Liver (tissue), 9 donors: Measurements from ENCODE around the gene UGT1A10. TPM values are rescaled to one million over a fixed set of nuclear protein-coding genes. Genes with fewer than 3 reads are reported as not detected.
"Not testable (repeated sequence)": the region's sequence is repeated elsewhere in the genome, so short reads cannot be mapped to it uniquely, and the experiment has no call there.

Experiments
- DNase-seq: peaks from one replicate; pipeline ENCODE4 v3.0.0-alpha.2; 2017; ENCODE audit warnings: low spot score
- H3K27ac ChIP-seq, 2 donors: one replicate each; pipeline ENCODE4 v1.7.0; 2013; ENCODE audit warnings: inconsistent platforms in 2 of 2, low read length in 2 of 2, control low read depth in 1 of 2, low read depth in 1 of 2, mild to moderate bottlenecking in 1 of 2
- H3K27me3 ChIP-seq, 4 donors: one replicate each; pipeline versions ENCODE4 v1.6.1 to v1.7.0; 2013; ENCODE audit warnings: low read length in 3 of 4, inconsistent platforms in 1 of 4, mild to moderate bottlenecking in 1 of 4, moderate library complexity in 1 of 4; ENCODE audit not compliant: control insufficient read depth in 4 of 4, insufficient read depth in 4 of 4
- H3K36me3 ChIP-seq, 4 donors: one replicate each; pipeline versions ENCODE4 v1.6.1 to v1.7.0; 2013; ENCODE audit warnings: low read length in 3 of 4, mild to moderate bottlenecking in 3 of 4, low read depth in 1 of 4, moderate library complexity in 1 of 4; ENCODE audit not compliant: control insufficient read depth in 4 of 4, insufficient read depth in 3 of 4
- H3K4me1 ChIP-seq, 4 donors: one replicate each; pipeline versions ENCODE4 v1.6.1 to v1.7.0; 2013; ENCODE audit warnings: low read length in 3 of 4, mild to moderate bottlenecking in 3 of 4, moderate library complexity in 1 of 4; ENCODE audit not compliant: control insufficient read depth in 4 of 4, insufficient read depth in 4 of 4
- H3K4me3 ChIP-seq, 3 donors: one replicate each; pipeline versions ENCODE4 v1.6.1 to v1.7.0; 2013; ENCODE audit warnings: low read length in 3 of 3, control low read depth in 1 of 3, low read depth in 1 of 3, mild to moderate bottlenecking in 1 of 3
- H3K9ac ChIP-seq, 2 donors: one replicate each; pipeline ENCODE4 v1.7.0; 2013; ENCODE audit warnings: low read length in 2 of 2, mild to moderate bottlenecking in 2 of 2, moderate library complexity in 2 of 2, control low read depth in 1 of 2, low read depth in 1 of 2
- H3K9me3 ChIP-seq, 4 donors: one replicate each; pipeline versions ENCODE4 v1.6.1 to v1.7.0; 2013; ENCODE audit warnings: low read length in 3 of 4; ENCODE audit not compliant: control insufficient read depth in 4 of 4
- ATF3 ChIP-seq: IDR thresholded peaks from 2 replicates; pipeline ENCODE4 v1.6.1; 2016; ENCODE audit warnings: antibody characterized with exemption
- EGR1 ChIP-seq, 2 donors: IDR thresholded peaks; 2 replicates each; pipeline ENCODE4 v1.6.1; 2016 to 2018; ENCODE audit warnings: antibody characterized with exemption in 2 of 2, low read depth in 2 of 2
- FOXA1 ChIP-seq: IDR thresholded peaks from 2 replicates; pipeline ENCODE4 v1.6.1; 2016; ENCODE audit warnings: antibody characterized with exemption
- FOXA2 ChIP-seq: IDR thresholded peaks from 2 replicates; pipeline ENCODE4 v1.6.1; 2016; ENCODE audit warnings: antibody characterized with exemption
- GABPA ChIP-seq, 2 donors: IDR thresholded peaks in 1 of 2; conservative IDR thresholded peaks in 1 of 2; 2 replicates each; pipeline ENCODE4 v1.6.1; 2016; ENCODE audit warnings: antibody characterized with exemption in 2 of 2, mild to moderate bottlenecking in 1 of 2, moderate library complexity in 1 of 2
- HNF4A ChIP-seq, 2 donors: conservative IDR thresholded peaks; 2 replicates each; pipeline ENCODE4 v1.6.1; 2016; ENCODE audit warnings: antibody characterized with exemption in 2 of 2, mild to moderate bottlenecking in 2 of 2
- HNF4G ChIP-seq: IDR thresholded peaks from 2 replicates; pipeline ENCODE4 v1.6.1; 2016; ENCODE audit warnings: antibody characterized with exemption
- JUND ChIP-seq, 2 donors: IDR thresholded peaks; 2 replicates each; pipeline ENCODE4 v1.6.1; 2016; ENCODE audit warnings: antibody characterized with exemption in 2 of 2
- MAX ChIP-seq: IDR thresholded peaks from 2 replicates; pipeline ENCODE4 v1.6.1; 2016; ENCODE audit warnings: antibody characterized with exemption
- RAD21 ChIP-seq, 2 donors: IDR thresholded peaks; 2 replicates each; pipeline ENCODE4 v1.6.1; 2016; ENCODE audit warnings: antibody characterized with exemption in 2 of 2, mild to moderate bottlenecking in 2 of 2
- REST ChIP-seq: IDR thresholded peaks from 2 replicates; pipeline ENCODE4 v1.6.1; 2016; ENCODE audit warnings: antibody characterized with exemption, mild to moderate bottlenecking
- RXRA ChIP-seq, 2 donors: IDR thresholded peaks; 2 replicates each; pipeline ENCODE4 v1.6.1; 2017 to 2018; ENCODE audit warnings: antibody characterized with exemption in 2 of 2, mild to moderate bottlenecking in 1 of 2
- SP1 ChIP-seq: IDR thresholded peaks from 2 replicates; pipeline ENCODE4 v1.6.1; 2018; ENCODE audit warnings: antibody characterized with exemption, mild to moderate bottlenecking
- TAF1 ChIP-seq: conservative IDR thresholded peaks from 2 replicates; pipeline ENCODE4 v1.6.1; 2016; ENCODE audit warnings: antibody characterized with exemption, mild to moderate bottlenecking
- YY1 ChIP-seq: IDR thresholded peaks from 2 replicates; pipeline ENCODE4 v1.6.1; 2016; ENCODE audit warnings: antibody characterized with exemption, mild to moderate bottlenecking
- WGBS: extraction: QIAGEN DNeasy Blood & Tissue Kit; methylation state at CpG from one replicate; pipeline ENCODE4 v1.1.7; 2013; 5-methylcytosine and 5-hydroxymethylcytosine counted together
- polyA plus RNA-seq, 2 donors: library from polyadenylated mRNA; stranded (reverse) in 1 of 2; unstranded in 1 of 2; fragments of 200-250 nt in 1 of 2; fragments of >200 nt in 1 of 2; fragmentation: Nextera tagmentation in 1 of 2; extraction: Ambion mirVana in 1 of 2; gene quantifications; one replicate each; pipeline versions ENCODE4 v1.2.1 to v1.2.3, GENCODE V29; 2013 to 2015
- total RNA-seq, 2 donors: library from RNA; depleted of rRNA; stranded (reverse); fragments of >200 nt; gene quantifications; one replicate each; pipeline ENCODE4 v1.2.3, GENCODE V29; 2014
- donor health status: healthy.
- donor health status: healthy.
- donor health status: healthy.
- donor health status: healthy.
- donor health status: healthy.

The UGT1A10 gene
- total and polyA plus RNA-seq, 4 donors: 0.08 TPM; not detected in 2

- H3K27ac ChIP-seq, DNase-seq: not testable (repeated sequence)
- peak; percentile 64 to 73 for TF ChIP-seq RXRA (IDR thresholded peaks at IDR 0.05)
- TF ChIP-seq HNF4A (conservative IDR thresholded peaks at IDR 0.05): peak; percentile 76 to 83
- peak in 1 of 2 donors; percentile 44 for TF ChIP-seq RAD21 (IDR thresholded peaks at IDR 0.05)
- peak; percentile 27 for TF ChIP-seq FOXA1
- peak; percentile 34 for TF ChIP-seq FOXA2
- peak; percentile 74 for TF ChIP-seq SP1
- peak; percentile 21 to 50 for TF ChIP-seq JUND (IDR thresholded peaks at IDR 0.05)
- TF ChIP-seq YY1: peak; percentile 91
Measured at GRCh38 chr2:233736868-233737653, 100.8 kb downstream of the UGT1A10 start.

GRCh38 chr2:233740870-233741269 is 104.6 kb downstream of the UGT1A10 start:
- no peaks in the 10 kb centered on the region for H3K27me3 ChIP-seq
- peaks cover 24 to 69% (median 41%) of the 10 kb centered on the region in 4 donors for H3K4me1 ChIP-seq
- WGBS: 81% methylated on average over 2 of the region's 2 CpGs
- H3K9me3 ChIP-seq: no peaks in the 10 kb centered on the region
- H3K27ac ChIP-seq: no peak overlapping the region
- H3K4me3 ChIP-seq: no peak overlapping the region
- no peak for DNase-seq
- H3K9ac ChIP-seq: no peak overlapping the region
- peaks cover 0 to 4% (median 2%) of the 10 kb centered on the region in 4 donors for H3K36me3 ChIP-seq
- TF ChIP-seq TAF1 (no peak), FOXA2 (no peak), FOXA1 (no peak), REST (no peak), HNF4A (conservative IDR thresholded peaks at IDR 0.05) (no peak), ATF3 (no peak), EGR1 (IDR thresholded peaks at IDR 0.05; ENCODE audit: low read depth in 2 of 2) (no peak)

More at GRCh38 chr2:233736868-233737653, 100.8 kb downstream of the UGT1A10 start:
- not testable (repeated sequence) for H3K4me3 ChIP-seq, H3K9ac ChIP-seq, H3K27me3 ChIP-seq, H3K36me3 ChIP-seq, H3K9me3 ChIP-seq
- peaks cover 14 to 47% (median 29%) of the 10 kb centered on the region in 4 donors for H3K4me1 ChIP-seq
- WGBS: 61% methylated on average over 14 of the region's 14 CpGs

- no peak for DNase-seq
- Histone ChIP-seq H3K4me1 (peaks cover 17 to 70% (median 40%) of the 10 kb centered on the region in 4 donors), H3K9ac (no peak overlapping the region), H3K4me3 (no peak overlapping the region), H3K36me3 (peaks cover 0 to 4% (median 2%) of the 10 kb centered on the region in 4 donors), H3K27ac (no peak overlapping the region), H3K9me3 (no peaks in the 10 kb centered on the region), H3K27me3 (no peaks in the 10 kb centered on the region)
- 96% methylated on average over 46 of the region's 46 CpGs for WGBS
- TF ChIP-seq FOXA2 (no peak), TAF1 (no peak), JUND (IDR thresholded peaks at IDR 0.05) (no peak), ATF3 (no peak), MAX (no peak), GABPA (IDR thresholded peaks at IDR 0.05 in 1 of 2, conservative IDR thresholded peaks at IDR 0.05 in 1 of 2) (no peak), HNF4G (no peak)
Measured at GRCh38 chr2:233743464-233744259, 107.4 kb downstream of the UGT1A10 start.
